Colonic mucosa (tissue), 4 donors: ENCODE results near the gene PLXDC2. TPM values are rescaled to one million over a fixed set of nuclear protein-coding genes. Genes with fewer than 3 reads are reported as not detected.
"Not testable (repeated sequence)": the region's sequence is repeated elsewhere in the genome, so short reads cannot be mapped to it uniquely, and the experiment has no call there.

ENCODE experiments used
- DNase-seq: peaks from one replicate; pipeline ENCODE4 v3.0.0-alpha.2; 2020
- H3K27ac ChIP-seq: fragments of 200-600 bp; one replicate; pipeline ENCODE4 v1.8.0; 2021
- H3K27me3 ChIP-seq: fragments of 200-600 bp; one replicate; pipeline ENCODE4 v1.8.0; 2021
- H3K36me3 ChIP-seq: fragments of 200-600 bp; one replicate; pipeline ENCODE4 v1.8.0; 2021
- H3K4me1 ChIP-seq: fragments of 200-600 bp; one replicate; pipeline ENCODE4 v1.8.0; 2021; ENCODE audit warnings: mild to moderate bottlenecking
- H3K4me3 ChIP-seq: fragments of 200-600 bp; one replicate; pipeline ENCODE4 v1.8.0; 2021
- H3K9ac ChIP-seq, 2 donors: one replicate each; pipeline ENCODE4 v1.7.0; 2013; ENCODE audit warnings: control low read depth in 2 of 2, low read depth in 2 of 2, low read length in 2 of 2
- H3K9me3 ChIP-seq: fragments of 200-600 bp; one replicate; pipeline ENCODE4 v1.8.0; 2021
- CTCF ChIP-seq: fragments of 200-600 bp; IDR thresholded peaks from one replicate; pipeline ENCODE4 v1.8.0; 2022; ENCODE audit warnings: antibody characterized with exemption, mild to moderate bottlenecking
- intact Hi-C: fragments of 100-400 bp; cut with DNase I; formaldehyde crosslinking; loops from one replicate; pipeline ENCODE4 v1.14.1; 2022
- total RNA-seq, 2 donors: library from RNA; stranded (reverse); fragmentation: NEBNext Ultra II Directional in 1 of 2; extraction: Animal tissue kit (Norgen Biotek cat#: 25700) in 1 of 2; gene quantifications; one replicate each; pipeline ENCODE4 v1.2.1, GENCODE V29; 2021
- donor health status: healthy.
- donor health status: DM: no; HTN: no; CAD: no.
- donor health status: DM: no; HTN: no; CAD: no.

Gene PLXDC2
- 10 to 100 TPM; 12.5 to 22.4 TPM for total RNA-seq

DNA sequence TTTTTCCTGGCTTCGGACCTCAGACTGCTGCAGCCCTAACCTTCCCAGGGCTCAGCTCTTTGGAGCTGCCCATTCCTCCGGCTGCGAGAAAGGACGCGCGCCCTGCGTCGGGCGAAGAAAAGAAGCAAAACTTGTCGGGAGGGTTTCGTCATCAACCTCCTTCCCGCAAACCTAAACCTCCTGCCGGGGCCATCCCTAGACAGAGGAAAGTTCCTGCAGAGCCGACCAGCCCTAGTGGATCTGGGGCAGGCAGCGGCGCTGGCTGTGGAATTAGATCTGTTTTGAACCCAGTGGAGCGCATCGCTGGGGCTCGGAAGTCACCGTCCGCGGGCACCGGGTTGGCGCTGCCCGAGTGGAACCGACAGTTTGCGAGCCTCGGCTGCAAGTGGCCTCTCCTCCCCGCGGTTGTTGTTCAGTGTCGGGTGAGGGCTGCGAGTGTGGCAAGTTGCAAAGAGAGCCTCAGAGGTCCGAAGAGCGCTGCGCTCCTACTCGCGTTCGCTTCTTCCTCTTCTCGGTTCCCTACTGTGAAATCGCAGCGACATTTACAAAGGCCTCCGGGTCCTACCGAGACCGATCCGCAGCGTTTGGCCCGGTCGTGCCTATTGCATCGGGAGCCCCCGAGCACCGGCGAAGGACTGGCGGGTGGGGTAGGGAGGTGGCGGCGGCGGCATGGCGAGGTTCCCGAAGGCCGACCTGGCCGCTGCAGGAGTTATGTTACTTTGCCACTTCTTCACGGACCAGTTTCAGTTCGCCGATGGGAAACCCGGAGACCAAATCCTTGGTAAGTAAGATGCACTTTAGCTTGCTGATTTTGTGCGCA, at the start of gene PLXDC2:
TSS of gene PLXDC2 (plus strand) at position 22 of the 820 bp plus-strand sequence.
- Histone ChIP-seq H3K4me1 (peaks cover 4% of the 10 kb centered on the region), H3K27ac (peak within 1 kb of the TSS; percentile 89), H3K4me3 (peak within 1 kb of the TSS; percentile 68), H3K9me3 (no peaks in the 10 kb centered on the region), H3K27me3 (no peaks in the 10 kb centered on the region), H3K9ac (peak within 1 kb of the TSS; percentile 73 to 85), H3K36me3 (no peaks in the 10 kb centered on the region)
- TF ChIP-seq CTCF: no peak
- peak; percentile 49 for DNase-seq
- intact Hi-C loops: loop anchor here (5.0 to 10.0 kb wide), 2 partner anchors 276 to 948 kb away; no protein-coding TSS in a partner anchor

GRCh38 chr10:19767876-19768275, 48.4 kb upstream of the PLXDC2 start:
- intact Hi-C loops: no loop called here
- H3K4me1 ChIP-seq: no peaks in the 10 kb centered on the region
- H3K36me3 ChIP-seq: no peaks in the 10 kb centered on the region
- no peaks in the 10 kb centered on the region for H3K27me3 ChIP-seq
- no peak for TF ChIP-seq CTCF
- no peak for DNase-seq
- H3K4me3 ChIP-seq: no peak overlapping the region
- no peaks in the 10 kb centered on the region for H3K9me3 ChIP-seq
- H3K27ac ChIP-seq: no peak overlapping the region
- H3K9ac ChIP-seq: no peak overlapping the region

GRCh38 chr10:19769826-19770225, 46.4 kb upstream of the PLXDC2 start:
- H3K9ac ChIP-seq, H3K27ac ChIP-seq, H3K9me3 ChIP-seq, H3K27me3 ChIP-seq, H3K4me1 ChIP-seq, H3K4me3 ChIP-seq, DNase-seq, H3K36me3 ChIP-seq, intact Hi-C loops: not testable (repeated sequence)

DNA sequence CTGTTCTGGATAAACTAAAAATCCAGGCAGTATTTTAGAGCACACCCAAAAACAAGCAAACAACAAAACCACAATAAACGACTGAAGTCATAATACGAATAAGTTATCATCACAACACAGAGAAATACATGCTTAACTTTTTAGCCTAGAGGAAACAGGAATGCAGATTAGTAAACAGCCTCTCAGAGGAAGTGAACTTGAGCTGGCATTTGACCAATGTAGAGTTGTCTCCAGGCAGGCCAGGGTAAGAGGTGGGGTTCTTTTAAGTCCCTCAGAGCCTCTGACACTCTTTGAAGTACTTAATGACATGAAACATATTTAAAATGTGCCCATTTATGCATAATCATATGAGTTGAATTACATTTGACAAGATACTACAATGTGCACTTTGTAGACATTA, 43.3 kb upstream of the PLXDC2 start:
- Histone ChIP-seq H3K9ac (no peak overlapping the region), H3K36me3 (no peaks in the 10 kb centered on the region), H3K4me1 (no peaks in the 10 kb centered on the region), H3K4me3 (no peak overlapping the region), H3K27me3 (no peaks in the 10 kb centered on the region), H3K9me3 (no peaks in the 10 kb centered on the region), H3K27ac (no peak overlapping the region)
- no peak for DNase-seq
- intact Hi-C loops: no loop called here
- TF ChIP-seq CTCF: no peak

- Histone ChIP-seq H3K36me3 (no peaks in the 10 kb centered on the region), H3K9me3 (no peaks in the 10 kb centered on the region), H3K9ac (no peak overlapping the region), H3K4me3 (no peak overlapping the region), H3K27me3 (no peaks in the 10 kb centered on the region), H3K27ac (no peak overlapping the region), H3K4me1 (no peaks in the 10 kb centered on the region)
- DNase-seq: no peak
- no peak for TF ChIP-seq CTCF
- intact Hi-C loops: no loop called here
These were observed 40.9 kb upstream of the PLXDC2 start for GRCh38 chr10:19775296-19775695.

DNA sequence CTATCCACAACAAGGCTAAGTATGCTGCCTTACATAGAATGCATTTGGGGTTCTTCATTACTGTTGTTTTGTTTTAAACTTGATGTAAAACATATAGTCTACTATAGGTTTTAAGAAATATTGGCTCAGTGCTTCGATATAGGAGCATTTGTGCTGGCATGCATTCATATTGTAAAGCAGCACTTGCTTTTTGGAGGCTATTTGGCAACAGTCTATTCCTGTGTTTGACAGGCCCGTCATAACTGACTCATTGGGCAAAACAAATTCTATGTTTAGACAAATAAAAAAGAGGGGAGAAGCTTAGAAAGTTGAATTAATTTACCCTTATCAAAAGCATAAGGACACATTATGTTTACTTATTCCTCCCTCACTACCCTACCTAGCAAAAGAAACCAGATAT, 38.4 kb upstream of the PLXDC2 start:
- no peak for TF ChIP-seq CTCF
- no peaks in the 10 kb centered on the region for H3K36me3 ChIP-seq
- H3K9ac ChIP-seq: no peak overlapping the region
- no peak for DNase-seq
- no peaks in the 10 kb centered on the region for H3K27me3 ChIP-seq
- H3K4me1 ChIP-seq: no peaks in the 10 kb centered on the region
- no peak overlapping the region for H3K4me3 ChIP-seq
- H3K27ac ChIP-seq: no peak overlapping the region
- no peaks in the 10 kb centered on the region for H3K9me3 ChIP-seq
- intact Hi-C loops: no loop called here
